NB4 (cell line): ENCODE measurements around the gene MYO16.

Source experiments
- DNase-seq: peaks from one replicate; pipeline ENCODE4 v3.0.0; 2010; ENCODE audit warnings: low read depth
- H3K4me3 ChIP-seq: one replicate; pipeline ENCODE4 v1.5.1; 2011; ENCODE audit warnings: mild to moderate bottlenecking, low read depth, low read length, moderate library complexity
- CTCF ChIP-seq: IDR thresholded peaks from one replicate; pipeline ENCODE4 v1.5.1; 2012; ENCODE audit warnings: low read depth, low read length
- MYC ChIP-seq: IDR thresholded peaks from 2 replicates; pipeline ENCODE4 v1.6.1; 2011; ENCODE audit warnings: low read depth, low read length
- POLR2A ChIP-seq: IDR thresholded peaks from 2 replicates; pipeline ENCODE4 v1.6.1; 2011; ENCODE audit warnings: mild to moderate bottlenecking; ENCODE audit not compliant: insufficient read length; ENCODE audit errors: extremely low read depth
- TF ChIP-seq, protein P1 (sequence below): IDR thresholded peaks from 2 replicates; pipeline ENCODE4 v1.6.1; 2011; ENCODE audit warnings: low read depth, low read length

Gene MYO16

DNA sequence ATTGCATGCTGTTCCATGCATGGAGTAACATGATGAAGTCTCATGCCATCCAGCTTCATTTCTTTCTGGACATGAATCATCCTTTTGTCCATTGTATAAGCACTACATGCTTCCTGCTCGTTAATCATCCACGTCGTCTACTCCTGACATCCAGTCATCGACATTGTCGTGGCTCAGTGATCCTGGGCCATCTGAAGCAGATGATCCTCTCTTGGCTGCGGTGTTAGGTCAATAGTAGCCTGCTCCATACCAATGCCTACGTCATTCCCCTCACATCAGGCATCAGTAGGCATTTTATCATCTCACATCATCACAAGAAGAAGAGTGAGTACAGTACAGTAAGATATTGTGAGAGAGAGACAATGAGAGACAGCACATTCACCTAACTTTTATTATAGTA, 7.9 kb upstream of the MYO16 start:
- H3K4me3 ChIP-seq = no peak overlapping the region
- DNase-seq = no peak
- no peak for TF ChIP-seq MYC
- TF ChIP-seq POLR2A = no peak
- TF ChIP-seq, protein P1, sequence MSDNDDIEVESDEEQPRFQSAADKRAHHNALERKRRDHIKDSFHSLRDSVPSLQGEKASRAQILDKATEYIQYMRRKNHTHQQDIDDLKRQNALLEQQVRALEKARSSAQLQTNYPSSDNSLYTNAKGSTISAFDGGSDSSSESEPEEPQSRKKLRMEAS = no peak
- TF ChIP-seq CTCF = no peak

DNA sequence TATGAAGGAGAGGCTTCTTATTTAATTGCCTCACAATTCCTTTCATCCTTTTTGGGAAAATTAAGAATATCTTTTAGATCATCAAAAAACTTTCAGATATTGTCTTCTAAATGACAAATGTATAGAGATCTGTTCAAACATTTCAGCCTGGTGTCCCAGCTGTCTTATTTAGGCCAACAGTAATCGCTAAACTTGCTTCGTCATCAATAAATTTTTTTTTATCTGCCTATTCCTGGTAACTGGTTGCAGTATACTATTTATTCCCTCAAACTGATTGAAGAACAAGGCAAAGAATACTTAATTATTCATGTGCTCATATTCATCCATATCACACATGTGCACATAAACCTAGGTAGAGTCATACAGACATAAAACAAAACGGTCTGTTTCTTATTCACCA, 5.3 kb upstream of the MYO16 start:
- no peak for DNase-seq
- TF ChIP-seq POLR2A (no peak), CTCF (no peak), MYC (no peak)
- TF ChIP-seq, protein P1 = no peak

GRCh38 chr13:108624979-108625378, 4.4 kb upstream of the MYO16 start:
- DNase-seq = no peak
- no peak for TF ChIP-seq MYC
- H3K4me3 ChIP-seq = no peak overlapping the region

More for the DNA sequence above, 5.3 kb upstream of the MYO16 start:
- H3K4me3 ChIP-seq = no peak overlapping the region

DNA sequence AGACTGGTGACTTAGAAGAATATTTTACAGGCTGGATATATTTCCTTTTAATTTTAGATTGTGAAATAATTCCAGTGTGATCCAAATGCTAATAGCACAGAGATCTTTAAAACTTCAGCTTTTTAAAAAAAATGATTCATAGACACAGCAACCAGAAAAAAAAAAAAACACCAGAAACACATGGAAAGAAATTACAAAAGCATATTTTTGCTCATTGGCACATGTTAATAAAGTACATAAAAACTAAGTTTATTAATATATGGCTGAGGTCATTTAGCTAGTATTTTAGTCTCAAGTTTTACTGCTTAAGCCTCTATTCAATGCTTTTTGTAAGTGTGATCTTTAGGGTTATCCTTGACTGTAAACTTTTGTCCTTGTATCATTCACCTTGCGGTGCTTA, 577 bp downstream of the MYO16 start:
- no peak overlapping the region for H3K4me3 ChIP-seq
- no peak for DNase-seq
- TF ChIP-seq MYC (no peak), CTCF (no peak), POLR2A (no peak)

GRCh38 chr13:108632649-108633167, 3.3 kb downstream of the MYO16 start:
- no peak for DNase-seq
- H3K4me3 ChIP-seq = no peak overlapping the region
- TF ChIP-seq, protein P1 = no peak
- TF ChIP-seq MYC (no peak), POLR2A (no peak), CTCF (no peak)

DNA sequence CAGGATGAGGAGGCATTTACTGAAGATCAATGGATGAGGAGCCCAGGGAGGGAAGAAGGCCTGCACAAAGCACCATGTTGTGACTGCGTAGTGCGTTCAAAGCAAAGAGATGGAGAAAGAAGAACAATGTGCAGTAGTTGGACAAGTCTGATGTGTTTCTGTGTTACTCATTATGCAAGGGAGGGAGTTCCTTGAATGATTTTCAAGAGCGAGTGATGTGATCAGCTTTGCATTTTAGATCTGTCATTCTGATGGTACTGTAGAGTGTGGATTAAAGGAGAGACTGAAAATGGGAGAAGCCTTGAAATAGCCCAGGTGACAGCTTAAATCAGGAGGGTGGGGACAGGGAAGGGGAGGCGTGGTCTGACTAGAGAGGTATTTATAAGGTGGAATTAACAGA, 9.5 kb downstream of the MYO16 start:
- TF ChIP-seq, protein P1 = no peak
- TF ChIP-seq POLR2A = no peak
- no peak for TF ChIP-seq MYC
- no peak for TF ChIP-seq CTCF
- H3K4me3 ChIP-seq = no peak overlapping the region
- DNase-seq = no peak
